EL (cell line): Measurements from ENCODE around the gene MYB.

Source experiments
- DNase-seq: peaks from one replicate; pipeline ENCODE4 v3.0.0-alpha.2; 2016

The MYB gene

GRCh38 chr6:135191508-135192255 lies 10.6 kb downstream of the MYB start:
- DNase-seq = no peak

- no peak for DNase-seq
Observed at GRCh38 chr6:135192256-135193174, 11.4 kb downstream of the MYB start.

- DNase-seq = no peak
Observed at GRCh38 chr6:135193221-135193620, 12.1 kb downstream of the MYB start.

GRCh38 chr6:135195041-135195440 lies 13.9 kb downstream of the MYB start:
- DNase-seq = no peak

GRCh38 chr6:135195522-135195921 lies 14.4 kb downstream of the MYB start:
- DNase-seq = no peak

GRCh38 chr6:135196739-135197510 lies 15.8 kb downstream of the MYB start:
- DNase-seq = no peak

GRCh38 chr6:135202836-135203235 lies 21.7 kb downstream of the MYB start:
- no peak for DNase-seq

- no peak for DNase-seq
Observed at GRCh38 chr6:135204951-135205350, 23.8 kb downstream of the MYB start.

- no peak for DNase-seq
Observed at GRCh38 chr6:135209803-135210202, 28.7 kb downstream of the MYB start.

GRCh38 chr6:135210632-135211305 lies 29.7 kb downstream of the MYB start:
- DNase-seq = no peak

- no peak for DNase-seq
Observed at GRCh38 chr6:135211306-135211702, 30.2 kb downstream of the MYB start.

GRCh38 chr6:135212020-135212806 lies 31.1 kb downstream of the MYB start:
- DNase-seq = peak; percentile 92

GRCh38 chr6:135212935-135213334 lies 31.8 kb downstream of the MYB start:
- peak; percentile 87 for DNase-seq

- DNase-seq = no peak
Observed at GRCh38 chr6:135213616-135214015, 32.5 kb downstream of the MYB start.

GRCh38 chr6:135215160-135215559 lies 34.1 kb downstream of the MYB start:
- DNase-seq = no peak

- no peak for DNase-seq
Observed at GRCh38 chr6:135215563-135215962, 34.5 kb downstream of the MYB start.

GRCh38 chr6:135217663-135218062 lies 36.6 kb downstream of the MYB start:
- no peak for DNase-seq

GRCh38 chr6:135219346-135219745 lies 38.2 kb downstream of the MYB start:
- DNase-seq = no peak

GRCh38 chr6:135221042-135221441 lies 39.9 kb downstream of the MYB start:
- DNase-seq = peak; percentile 10

- DNase-seq = no peak
Observed at GRCh38 chr6:135221505-135221904, 40.4 kb downstream of the MYB start.

GRCh38 chr6:135222623-135223022 lies 41.5 kb downstream of the MYB start:
- no peak for DNase-seq
